CD4-positive, alpha-beta T cell treated with Interleukin-17A for 1 hour (primary cell): ENCODE measurements around the gene MUC2.

Source experiments
- DNase-seq: peaks from one replicate; pipeline ENCODE4 v3.0.0-alpha.2; 2020

MUC2 gene

GRCh38 chr11:1088927-1089737 is 14.5 kb downstream of the MUC2 start:
- no peak for DNase-seq

- no peak for DNase-seq
Measured at GRCh38 chr11:1089738-1090599, 15.3 kb downstream of the MUC2 start.

- no peak for DNase-seq
Measured at GRCh38 chr11:1090600-1091331, 16.1 kb downstream of the MUC2 start.

GRCh38 chr11:1091332-1092083 is 16.8 kb downstream of the MUC2 start:
- no peak for DNase-seq

GRCh38 chr11:1092145-1092670 is 17.5 kb downstream of the MUC2 start:
- DNase-seq: no peak

- DNase-seq: no peak
Measured at GRCh38 chr11:1092919-1093318, 18.2 kb downstream of the MUC2 start.

GRCh38 chr11:1099519-1100355 is 25.1 kb downstream of the MUC2 start:
- no peak for DNase-seq

- no peak for DNase-seq
Measured at GRCh38 chr11:1100417-1101245, 26.0 kb downstream of the MUC2 start.

- DNase-seq: no peak
Measured at GRCh38 chr11:1101318-1102089, 26.8 kb downstream of the MUC2 start.

GRCh38 chr11:1102221-1102971 is 27.7 kb downstream of the MUC2 start:
- DNase-seq: no peak

GRCh38 chr11:1102996-1103395 is 28.3 kb downstream of the MUC2 start:
- DNase-seq: no peak

- DNase-seq: no peak
Measured at GRCh38 chr11:1103401-1104360, 29.0 kb downstream of the MUC2 start.

GRCh38 chr11:1104411-1105182 is 29.9 kb downstream of the MUC2 start:
- no peak for DNase-seq

- DNase-seq: no peak
Measured at GRCh38 chr11:1105183-1105565, 30.5 kb downstream of the MUC2 start.

GRCh38 chr11:1106387-1106786 is 31.7 kb downstream of the MUC2 start:
- no peak for DNase-seq

GRCh38 chr11:1107316-1108245 is 32.9 kb downstream of the MUC2 start:
- DNase-seq: no peak
